ENCODE data around the gene SLC22A3.

The SLC22A3 gene

GRCh38 chr6:160328447-160328846 is 19.7 kb upstream of the SLC22A3 start:
- no peak for TF ChIP-seq CTCF (IDR thresholded peaks at IDR 0.05; ENCODE audit: extremely low read depth, missing control alignments)
- DNase-seq (ENCODE audit: low spot score) = no peak

GRCh38 chr6:160329188-160329587 is 19.0 kb upstream of the SLC22A3 start:
- TF ChIP-seq CTCF (IDR thresholded peaks at IDR 0.05; ENCODE audit: extremely low read depth, missing control alignments) = no peak
- DNase-seq (ENCODE audit: low spot score) = no peak

GRCh38 chr6:160330619-160331018 is 17.6 kb upstream of the SLC22A3 start:
- no peak for TF ChIP-seq CTCF (IDR thresholded peaks at IDR 0.05; ENCODE audit: extremely low read depth, missing control alignments)
- no peak for DNase-seq (ENCODE audit: low spot score)

GRCh38 chr6:160331204-160331603 is 17.0 kb upstream of the SLC22A3 start:
- DNase-seq (ENCODE audit: low spot score) = no peak

GRCh38 chr6:160331753-160332152 is 16.4 kb upstream of the SLC22A3 start:
- DNase-seq (ENCODE audit: low spot score) = no peak
- TF ChIP-seq CTCF (IDR thresholded peaks at IDR 0.05; ENCODE audit: extremely low read depth, missing control alignments) = no peak

More at GRCh38 chr6:160331204-160331603, 17.0 kb upstream of the SLC22A3 start:
- TF ChIP-seq CTCF (IDR thresholded peaks at IDR 0.05; ENCODE audit: extremely low read depth, missing control alignments) = no peak

- no peak for DNase-seq (ENCODE audit: low spot score)
- no peak for TF ChIP-seq CTCF (IDR thresholded peaks at IDR 0.05; ENCODE audit: extremely low read depth, missing control alignments)
These were observed 15.1 kb upstream of the SLC22A3 start for GRCh38 chr6:160333101-160333500.

- no peak for DNase-seq (ENCODE audit: low spot score)
- no peak for TF ChIP-seq CTCF (IDR thresholded peaks at IDR 0.05; ENCODE audit: extremely low read depth, missing control alignments)
These were observed 14.3 kb upstream of the SLC22A3 start for GRCh38 chr6:160333841-160334240.
